ENCODE data around the gene PTPRN2. TPM values are rescaled to one million over a fixed set of nuclear protein-coding genes. Genes with fewer than 3 reads are reported as not detected.

The PTPRN2 gene
- total and polyA plus RNA-seq, 2 of the 13 experiments (the other 11 are each of a cell fraction or from before 2014, with no cell fraction given): 2.5 to 24.2 TPM

- no peak for TF ChIP-seq CCAR2 (optimal IDR thresholded peaks at IDR 0.05; ENCODE audit: low read depth, low read length)
- TF ChIP-seq POLR2AphosphoS5 (IDR thresholded peaks at IDR 0.05; ENCODE audit: low read depth, low read length): no peak
- TF ChIP-seq YY1 (IDR thresholded peaks at IDR 0.05; ENCODE audit: insufficient read depth, insufficient replicate concordance, low read depth, low read length): no peak
- no peak for TF ChIP-seq AKAP8 (CRISPR knock-in tag; IDR thresholded peaks at IDR 0.05)
- no peak for TF ChIP-seq NFKBIZ (CRISPR knock-in tag; IDR thresholded peaks at IDR 0.05)
- TF ChIP-seq E2F5 (CRISPR knock-in tag; conservative IDR thresholded peaks at IDR 0.05): no peak
- no peak for TF ChIP-seq ZNF382 (CRISPR knock-in tag; IDR thresholded peaks at IDR 0.05; ENCODE audit: borderline replicate concordance)
Measured at GRCh38 chr7:157549612-157550299, 1037.9 kb downstream of the PTPRN2 start (continued).

DNA sequence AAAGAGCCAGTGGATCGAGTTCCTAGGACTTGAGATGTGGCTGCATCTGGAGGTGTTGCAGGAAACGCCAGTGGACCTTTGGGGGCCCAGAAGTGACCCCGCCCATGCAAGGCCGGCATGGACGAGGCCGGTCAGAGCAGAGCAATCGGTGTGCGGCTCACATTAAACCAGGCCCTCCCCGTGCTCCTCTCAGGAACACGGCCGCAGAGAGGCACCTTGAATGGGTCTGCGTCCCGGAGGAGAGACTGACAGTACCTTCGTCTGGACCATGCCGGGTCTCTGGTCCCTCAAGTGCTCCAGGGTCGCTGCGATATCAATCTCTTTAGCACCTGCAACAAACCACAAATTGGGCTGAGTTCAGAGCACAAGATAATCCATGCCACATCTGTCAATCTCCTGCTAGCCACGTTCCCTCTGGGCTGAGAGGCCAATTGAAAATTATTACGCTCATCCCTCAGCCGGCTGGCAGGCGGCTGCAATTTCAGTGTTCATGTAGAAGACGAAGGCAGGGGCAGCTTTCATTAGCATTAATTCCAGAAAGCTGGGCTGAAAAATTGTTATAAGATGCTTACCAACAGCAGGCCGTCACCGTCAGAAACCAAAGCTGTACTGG, 1038.8 kb downstream of the PTPRN2 start:
- in situ Hi-C loops (cut with HindIII; ENCODE audit: extremely low pct_ligation_motif_present, low pct_unique_long_range_greater_than_20kb): no loop called here
- peaks cover 0 to 11% of the 10 kb centered on the region in 2 experiments; a peak in 1 of 5 replicates for H3K27me3 ChIP-seq (ENCODE audit: control insufficient read depth in 1 of 2, insufficient read depth in 2 of 2, low read length in 2 of 2)
- H3K4me1 ChIP-seq (ENCODE audit: insufficient read depth, low read length): no peaks in the 10 kb centered on the region
- ATAC-seq (no peak), FAIRE-seq (no peak), DNase-seq (ENCODE audit: low spot score) (no peak)
- no peak overlapping the region for H3K27ac ChIP-seq (ENCODE audit: extremely low read length, insufficient read depth, low read length)
- CTCF ChIA-PET (ENCODE audit: low intra/inter-chr PET ratio, low total read pairs): no interaction called here
- no peak overlapping the region for H2AFZ ChIP-seq (ENCODE audit: low read length)
- H3K9ac ChIP-seq (ENCODE audit: insufficient read depth, low read depth, low read length): no peak overlapping the region
- no peaks in the 10 kb centered on the region for H3K79me2 ChIP-seq (ENCODE audit: insufficient read depth, low read length)
- no peak overlapping the region for H3K4me2 ChIP-seq (ENCODE audit: low read depth, low read length)
- H3K4me3 ChIP-seq (replicated peaks in 1 of 3; ENCODE audit: insufficient read depth in 1 of 3, low read depth in 2 of 3, low read length in 3 of 3): no peak overlapping the region
- no peaks in the 10 kb centered on the region for H3K9me3 ChIP-seq (ENCODE audit: low read length)
- intact Hi-C loops (cut with micrococcal nuclease; ENCODE audit: unreplicated experiment): no loop called here
- H4K20me1 ChIP-seq (ENCODE audit: insufficient read depth, low read length): no peaks in the 10 kb centered on the region
- POLR2A ChIA-PET: no interaction called here
- BruUV-seq (replicated peaks): no TSS peak
- H3K36me3 ChIP-seq (replicated peaks in 1 of 2; ENCODE audit: control insufficient read depth in 1 of 2, insufficient read depth in 2 of 2, low read length in 2 of 2): no peaks in the 10 kb centered on the region
- WGBS (ENCODE audit: low lambda C conversion rate): 82% methylated on average over 9 of the region's 24 CpGs
- TF ChIP-seq ZSCAN22 (CRISPR knock-in tag; IDR thresholded peaks at IDR 0.05) (no peak), TFDP1 (CRISPR knock-in tag; IDR thresholded peaks at IDR 0.05; ENCODE audit: borderline replicate concordance) (no peak), ZNF556 (CRISPR knock-in tag; IDR thresholded peaks at IDR 0.05; ENCODE audit: borderline replicate concordance) (no peak), KDM2A (CRISPR knock-in tag; IDR thresholded peaks at IDR 0.05; ENCODE audit: borderline replicate concordance, low read depth) (no peak), YEATS4 (CRISPR knock-in tag; IDR thresholded peaks at IDR 0.05; ENCODE audit: borderline replicate concordance) (no peak), ZFP36 (IDR thresholded peaks at IDR 0.05; ENCODE audit: borderline replicate concordance, low read depth, low read length, partially characterized antibody) (no peak), JDP2 (CRISPR knock-in tag; IDR thresholded peaks at IDR 0.05; ENCODE audit: borderline replicate concordance) (no peak), ZNF546 (CRISPR knock-in tag; conservative IDR thresholded peaks at IDR 0.05) (no peak), ZBTB49 (CRISPR knock-in tag; IDR thresholded peaks at IDR 0.05; ENCODE audit: borderline replicate concordance) (no peak), ZNF138 (CRISPR knock-in tag; IDR thresholded peaks at IDR 0.05; ENCODE audit: low read depth) (no peak), TCF12 (IDR thresholded peaks at IDR 0.05) (no peak), TCF12 (CRISPR knock-in tag; IDR thresholded peaks at IDR 0.05) (no peak)
